K562 (cell line): ENCODE measurements around the gene DIS3L2. TPM values are rescaled to one million over a fixed set of nuclear protein-coding genes. Genes with fewer than 3 reads are reported as not detected.

Experiments used
- ATAC-seq: fragments of 200-7000 bp; cut with Tn5 transposase; 3 replicates; pipeline ENCODE4 v1.9.1; 2020; ENCODE audit warnings: moderate library complexity
- BruUV-seq: library from RNA; stranded (reverse); fragments of 400-500 nt; replicated peaks from 2 replicates; lab custom pipeline; 2021; lab: Mats Ljungman, UMichigan
- CTCF ChIA-PET: fragments of 300-600 bp; formaldehyde crosslinking; extraction: SDS; loops from one replicate; lab custom pipeline; 2021; ENCODE audit warnings: low intra/inter-chr PET ratio; lab: Yijun Ruan, JAX
- POLR2A ChIA-PET: fragments of 300-600, 350-650 bp; sonication (Branson Sonifier 250); formaldehyde crosslinking; extraction: SDS; loops from one replicate; lab custom pipeline; 2021; ENCODE audit warnings: antibody characterized with exemption, inconsistent platforms; lab: Yijun Ruan, JAX
- DNase-seq, 4 experiments: peaks; one replicate each; pipeline versions ENCODE4 v3.0.0 to v3.0.0-alpha.2; 2011 to 2018; ENCODE audit warnings: low spot score in 3 of 4, mixed read lengths in 3 of 4; ENCODE audit errors: extremely low read depth in 1 of 4
- FAIRE-seq: peaks from 2 replicates; lab custom pipeline; 2011; peaks lifted over from hg19 to GRCh38; lab: Jason Lieb, UNC
- H2AFZ ChIP-seq: 2 replicates; pipeline ENCODE4 v1.6.0; 2011; ENCODE audit warnings: low read depth, low read length, control low read depth, inconsistent platforms
- H3K27ac ChIP-seq: fragments of 200-600 bp; 3 replicates; pipeline ENCODE4 v1.8.0; 2011; ENCODE audit warnings: low read depth, mild to moderate bottlenecking, control low read depth, inconsistent platforms, low read length, moderate library complexity, mixed read lengths; ENCODE audit errors: extremely low read depth
- H3K27me3 ChIP-seq, 2 experiments: fragments of 300-600 bp in 1 of 2; 2 replicates in 1 of 2; 3 replicates in 1 of 2; pipeline versions ENCODE4 v1.6.0 to v1.8.0; 2011; ENCODE audit warnings: inconsistent platforms in 2 of 2, low read length in 2 of 2, mild to moderate bottlenecking in 1 of 2, mixed read lengths in 1 of 2, moderate library complexity in 1 of 2; ENCODE audit not compliant: control insufficient read depth in 2 of 2, insufficient read depth in 2 of 2
- H3K36me3 ChIP-seq: fragments of 300-600 bp; 3 replicates; pipeline ENCODE4 v1.8.0; 2011; ENCODE audit warnings: mild to moderate bottlenecking, low read length, inconsistent platforms; ENCODE audit not compliant: control insufficient read depth, insufficient read depth
- H3K4me1 ChIP-seq, 2 experiments: fragments of 200-600 bp in 1 of 2; replicated peaks in 1 of 2; 2 replicates in 1 of 2; 3 replicates in 1 of 2; pipeline versions ENCODE4 v1.5.1 to v1.8.0; 2011; ENCODE audit warnings: inconsistent platforms in 2 of 2, low read length in 2 of 2, mild to moderate bottlenecking in 1 of 2, mixed read lengths in 1 of 2, moderate library complexity in 1 of 2; ENCODE audit not compliant: control insufficient read depth in 2 of 2, insufficient read depth in 2 of 2
- H3K4me2 ChIP-seq: 2 replicates; pipeline ENCODE4 v1.6.1; 2011; ENCODE audit warnings: low read length, control low read depth, inconsistent platforms, mixed read lengths; ENCODE audit not compliant: insufficient read depth
- H3K4me3 ChIP-seq: fragments of 200-600 bp; sonication (generic), shearing (Covaris generic); 2 replicates; pipeline ENCODE4 v1.5.1; 2016; ENCODE audit warnings: control low read depth, inconsistent platforms
- H3K79me2 ChIP-seq: fragments of 200-600 bp; 3 replicates; pipeline ENCODE4 v1.8.0; 2011; ENCODE audit warnings: low read length, inconsistent platforms; ENCODE audit not compliant: control insufficient read depth, insufficient read depth
- H3K9ac ChIP-seq, 2 experiments: 2 replicates each; pipeline versions ENCODE4 v1.6.0 to v1.6.1; 2011; ENCODE audit warnings: low read depth in 2 of 2, low read length in 2 of 2, control low read depth in 1 of 2, inconsistent platforms in 1 of 2, mild to moderate bottlenecking in 1 of 2, mixed read lengths in 1 of 2; ENCODE audit not compliant: insufficient read depth in 1 of 2
- H3K9me1 ChIP-seq: one replicate; pipeline ENCODE4 v1.6.0; 2011; ENCODE audit warnings: inconsistent platforms, mild to moderate bottlenecking, low read length, moderate library complexity; ENCODE audit not compliant: control insufficient read depth, insufficient read depth
- H3K9me3 ChIP-seq: replicated peaks from 2 replicates; pipeline ENCODE4 v1.5.1; 2011; ENCODE audit warnings: low read depth, low read length, inconsistent platforms; ENCODE audit not compliant: control insufficient read depth, insufficient read depth
- H4K20me1 ChIP-seq: replicated peaks from 2 replicates; pipeline ENCODE4 v1.6.1; 2011; ENCODE audit warnings: low read length, inconsistent platforms, mixed read lengths; ENCODE audit not compliant: control insufficient read depth, insufficient read depth
- E2F5 ChIP-seq: sonication (generic); formaldehyde crosslinking; IDR thresholded peaks from 2 replicates; pipeline ENCODE4 v1.8.0; 2022; ENCODE audit warnings: mild to moderate bottlenecking, missing genetic modification reagents
- FOXP1 ChIP-seq: sonication (generic); formaldehyde crosslinking; IDR thresholded peaks from 2 replicates; pipeline ENCODE4 v1.8.0; 2022; ENCODE audit warnings: mild to moderate bottlenecking, missing genetic modification reagents
- JUNB ChIP-seq: fragments of 450-650 bp; formaldehyde crosslinking; conservative IDR thresholded peaks from 2 replicates; pipeline ENCODE4 v1.4.0; 2020; ENCODE audit warnings: mild to moderate bottlenecking
- MBD2 ChIP-seq: sonication (generic); IDR thresholded peaks from 2 replicates; pipeline ENCODE4 v1.6.1; 2016; ENCODE audit warnings: low read depth, borderline replicate concordance
- RBM39 ChIP-seq: fragments of 200-400 bp; formaldehyde crosslinking; optimal IDR thresholded peaks from 2 replicates; pipeline ENCODE3; 2018; ENCODE audit warnings: low read depth, low read length
- SIN3B ChIP-seq: fragments of 450-650 bp; IDR thresholded peaks from 2 replicates; pipeline ENCODE4 v1.6.1; 2017; ENCODE audit warnings: low read depth, mild to moderate bottlenecking, moderate library complexity
- SRSF3 ChIP-seq: fragments of 200-400 bp; formaldehyde crosslinking; IDR thresholded peaks from 2 replicates; pipeline ENCODE4 v1.6.1; 2016; ENCODE audit warnings: mild to moderate bottlenecking, low read length, moderate library complexity; ENCODE audit not compliant: insufficient read depth
- STAG1 ChIP-seq: sonication (generic); formaldehyde crosslinking; IDR thresholded peaks from 2 replicates; pipeline ENCODE4 v1.5.0; 2020; ENCODE audit warnings: missing genetic modification reagents, borderline replicate concordance
- USF1 ChIP-seq: sonication (generic); formaldehyde crosslinking; IDR thresholded peaks from 2 replicates; pipeline ENCODE4 v1.9.0; 2022; ENCODE audit warnings: mild to moderate bottlenecking, missing genetic modification reagents
- ZBTB9 ChIP-seq: fragments of 450-650 bp; formaldehyde crosslinking; IDR thresholded peaks from 2 replicates; pipeline ENCODE4 v1.4.0; 2020; ENCODE audit warnings: mild to moderate bottlenecking, moderate library complexity
- ZNF140 ChIP-seq: fragments of 250-450 bp; sonication (Bioruptor Pico); IDR thresholded peaks from 2 replicates; pipeline ENCODE4 v1.8.0; 2021; ENCODE audit warnings: moderate library complexity, mild to moderate bottlenecking, inconsistent platforms
- ZNF41 ChIP-seq: fragments of 250-450 bp; sonication (Bioruptor Pico); conservative IDR thresholded peaks from 2 replicates; pipeline ENCODE4 v1.4.0; 2020; ENCODE audit warnings: mild to moderate bottlenecking
- WGBS: fragments of 100-300 bp; shearing (Covaris generic); methylation state at CpG from one replicate; pipeline ENCODE4 v1.1.6; 2016; ENCODE audit warnings: low coverage, mixed read lengths; ENCODE audit not compliant: insufficient coverage; ENCODE audit errors: missing lambda C conversion rate; 5-methylcytosine and 5-hydroxymethylcytosine counted together
- in situ Hi-C: fragments of 300-500 bp; cut with MboI; formaldehyde crosslinking; loops from 4 replicates; pipeline ENCODE4 v1.15.0; 2018; ENCODE audit warnings: inconsistent platforms, mixed read lengths
- intact Hi-C: fragments of 100-400 bp; cut with micrococcal nuclease; formaldehyde crosslinking; loops from 2 replicates; pipeline ENCODE4 v1.14.2; 2022
- polyA plus RNA-seq, 8 experiments: library from polyadenylated mRNA; depleted of rRNA in 4 of 8; stranded (reverse) in 5 of 8; unstranded in 3 of 8; fragments of >200 nt; fragmentation: Nextera tagmentation in 2 of 8; fragmentation: Illumina TruSeq in 1 of 8; extraction: Ambion mirVana in 2 of 8; extraction: Trizol in 1 of 8; gene quantifications; 2 replicates each; pipeline versions ENCODE4 v1.2.1 to v1.2.3, GENCODE V29; 2011 to 2014; ENCODE audit warnings: inconsistent platforms in 1 of 8, missing spikeins in 1 of 8
- total RNA-seq, 7 experiments: library from RNA; depleted of rRNA in 6 of 7; stranded (reverse); fragments of >200 nt in 6 of 7; fragmentation: Illumina TruSeq in 2 of 7; extraction: Trizol in 2 of 7; gene quantifications; 2 replicates each; pipeline versions ENCODE4 v1.2.1 to v1.2.3, GENCODE V29; 2011 to 2021; ENCODE audit warnings: low replicate concordance in 1 of 7

The DIS3L2 gene
- total and polyA plus RNA-seq, 9 of the 15 experiments (the other 6 are each of a cell fraction or from before 2014, with no cell fraction given), result 1.5 to 19.2 (median 11.2) TPM

- no peak for TF ChIP-seq FOXP1
These were observed 279.4 kb downstream of the DIS3L2 start (continued) for GRCh38 chr2:232240906-232241305.

- Histone ChIP-seq H3K4me1 (no peaks in the 10 kb centered on the region), H3K4me3 (no peak overlapping the region), H3K79me2 (no peaks in the 10 kb centered on the region), H3K27ac (no peak overlapping the region), H3K9me1 (no peaks in the 10 kb centered on the region), H4K20me1 (no peaks in the 10 kb centered on the region; the same call in 1 of the 2 replicates), H2AFZ (no peak overlapping the region), H3K4me2 (no peak overlapping the region), H3K36me3 (0 out of 3 replicates have a peak, but pooled peaks cover 3% of the 10 kb centered on the region), H3K9me3 (no peaks in the 10 kb centered on the region), H3K9ac (no peak overlapping the region), H3K27me3 (no peaks in the 10 kb centered on the region)
- intact Hi-C loops, result no loop called here
- BruUV-seq, result no TSS peak
- WGBS, result 83% methylated on average over 2 of the region's 2 CpGs
- DNase-seq, result no peak
- TF ChIP-seq SIN3B (no peak), ZNF41 (CRISPR knock-in tag) (no peak)
- no peak for FAIRE-seq
- ATAC-seq, result no peak
- in situ Hi-C loops, result no loop called here
- ChIA-PET POLR2A (interaction anchor here (0.5 kb wide), 2 partner anchors 33 to 282 kb away, joined by 3 read pairs; no protein-coding TSS in a partner anchor), CTCF (no interaction called here)
These were observed 280.8 kb downstream of the DIS3L2 start for GRCh38 chr2:232242316-232242715.

- H3K27me3 ChIP-seq, result no peaks in the 10 kb centered on the region
- no peak overlapping the region for H3K4me2 ChIP-seq
- no TSS peak for BruUV-seq
- no peaks in the 10 kb centered on the region for H3K4me1 ChIP-seq
- 95% methylated on average over 2 of the region's 2 CpGs for WGBS
- ChIA-PET POLR2A (interaction anchor here (0.5 kb wide), 1 partner anchor 324 kb away, joined by 3 read pairs; no protein-coding TSS in a partner anchor), CTCF (no interaction called here)
- in situ Hi-C loops, result no loop called here
- no peaks in the 10 kb centered on the region for H4K20me1 ChIP-seq
- intact Hi-C loops, result no loop called here
- H3K9ac ChIP-seq, result no peak overlapping the region
- ATAC-seq, result no peak
- no peak overlapping the region for H2AFZ ChIP-seq
- no peak overlapping the region for H3K4me3 ChIP-seq
- H3K79me2 ChIP-seq, result no peaks in the 10 kb centered on the region
- no peaks in the 10 kb centered on the region for H3K9me1 ChIP-seq
- FAIRE-seq, result no peak
- H3K36me3 ChIP-seq, result no peaks in the 10 kb centered on the region
- no peaks in the 10 kb centered on the region for H3K9me3 ChIP-seq
- H3K27ac ChIP-seq, result no peak overlapping the region
- DNase-seq, result no peak
- TF ChIP-seq ZNF140 (CRISPR knock-in tag) (no peak), STAG1 (CRISPR knock-in tag) (no peak), USF1 (CRISPR knock-in tag) (no peak), RBM39 (no peak), SRSF3 (no peak), ZBTB9 (no peak), E2F5 (CRISPR knock-in tag) (no peak), MBD2 (no peak), JUNB (CRISPR knock-in tag) (no peak)
These were observed 283.6 kb downstream of the DIS3L2 start for GRCh38 chr2:232245111-232245510.
